Stimulated activated effector memory CD8-positive, alpha-beta T cell treated with anti-CD3 and anti-CD28 coated beads, Interleukin-12 subunit alpha, Interleukin-12 subunit beta, amount 100 ng/mL, for 72 hours (primary cell): ENCODE measurements around the gene PFKFB4.
"Not testable (repeated sequence)": the region's sequence is repeated elsewhere in the genome, so short reads cannot be mapped to it uniquely, and the experiment has no call there.

ENCODE experiments used
- ATAC-seq: fragments of 150-1000 bp; cut with Tn5 transposase; 2 replicates; pipeline ENCODE4 v1.10.0; 2021
- DNase-seq, 2 donors: peaks; one replicate each; pipeline ENCODE4 v3.0.0; 2021 to 2022; ENCODE audit warnings: low spot score in 2 of 2
- H3K27ac Mint-ChIP-seq: one replicate; pipeline ENCODE4 v1.8.0; 2022; ENCODE audit warnings: mild to moderate bottlenecking, mixed read lengths
- H3K36me3 Mint-ChIP-seq: one replicate; pipeline ENCODE4 v1.8.0; 2022; ENCODE audit warnings: mild to moderate bottlenecking, mixed read lengths
- H3K4me1 Mint-ChIP-seq: one replicate; pipeline ENCODE4 v1.8.0; 2022; ENCODE audit warnings: mixed read lengths
- H3K4me3 Mint-ChIP-seq: one replicate; pipeline ENCODE4 v1.8.0; 2022; ENCODE audit warnings: mild to moderate bottlenecking, mixed read lengths
- H3K9me3 Mint-ChIP-seq: one replicate; pipeline ENCODE4 v1.8.0; 2022; ENCODE audit warnings: mixed read lengths

Gene PFKFB4

DNA sequence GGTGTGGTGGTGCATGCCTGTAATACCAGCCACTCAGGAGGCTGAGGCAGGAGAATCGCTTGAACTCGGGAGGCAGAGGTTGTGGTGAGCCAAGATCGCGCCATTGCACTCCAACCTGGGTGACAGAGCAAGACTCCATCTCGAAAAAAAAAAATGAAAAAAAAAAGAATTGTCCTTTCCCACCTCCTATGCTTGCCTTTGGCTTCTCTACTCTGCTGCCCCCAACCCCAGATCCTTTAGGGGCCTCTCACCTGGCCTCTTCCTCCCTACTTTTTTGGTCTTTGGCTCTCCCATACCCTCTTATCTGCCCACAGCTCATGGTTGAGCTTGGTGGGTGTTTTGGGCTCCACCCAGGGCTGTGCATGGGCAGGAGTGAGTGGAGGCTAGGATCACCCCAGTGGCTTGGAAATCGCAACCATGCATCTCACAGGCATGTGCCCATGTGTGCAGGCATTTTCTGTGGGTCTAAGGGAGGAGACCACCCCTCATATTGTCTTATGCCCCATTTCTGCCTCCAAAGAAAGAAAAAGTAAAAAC lies 50.6 kb downstream of the PFKFB4 start:
- Mint-ChIP-seq H3K4me3 (no peak overlapping the region), H3K27ac (no peak overlapping the region), H3K36me3 (peaks cover 47% of the 10 kb centered on the region), H3K4me1 (peaks cover 57% of the 10 kb centered on the region), H3K9me3 (no peaks in the 10 kb centered on the region)
- DNase-seq (no peak), ATAC-seq (no peak)

GRCh38 chr3:48505146-48505545 lies 51.5 kb downstream of the PFKFB4 start:
- H3K36me3 Mint-ChIP-seq = peaks cover 46% of the 10 kb centered on the region
- ATAC-seq = no peak
- no peaks in the 10 kb centered on the region for H3K9me3 Mint-ChIP-seq
- DNase-seq = no peak
- H3K4me3 Mint-ChIP-seq = peak overlapping the region; percentile 77
- H3K4me1 Mint-ChIP-seq = peaks cover 63% of the 10 kb centered on the region
- H3K27ac Mint-ChIP-seq = peak overlapping the region; percentile 91

DNA sequence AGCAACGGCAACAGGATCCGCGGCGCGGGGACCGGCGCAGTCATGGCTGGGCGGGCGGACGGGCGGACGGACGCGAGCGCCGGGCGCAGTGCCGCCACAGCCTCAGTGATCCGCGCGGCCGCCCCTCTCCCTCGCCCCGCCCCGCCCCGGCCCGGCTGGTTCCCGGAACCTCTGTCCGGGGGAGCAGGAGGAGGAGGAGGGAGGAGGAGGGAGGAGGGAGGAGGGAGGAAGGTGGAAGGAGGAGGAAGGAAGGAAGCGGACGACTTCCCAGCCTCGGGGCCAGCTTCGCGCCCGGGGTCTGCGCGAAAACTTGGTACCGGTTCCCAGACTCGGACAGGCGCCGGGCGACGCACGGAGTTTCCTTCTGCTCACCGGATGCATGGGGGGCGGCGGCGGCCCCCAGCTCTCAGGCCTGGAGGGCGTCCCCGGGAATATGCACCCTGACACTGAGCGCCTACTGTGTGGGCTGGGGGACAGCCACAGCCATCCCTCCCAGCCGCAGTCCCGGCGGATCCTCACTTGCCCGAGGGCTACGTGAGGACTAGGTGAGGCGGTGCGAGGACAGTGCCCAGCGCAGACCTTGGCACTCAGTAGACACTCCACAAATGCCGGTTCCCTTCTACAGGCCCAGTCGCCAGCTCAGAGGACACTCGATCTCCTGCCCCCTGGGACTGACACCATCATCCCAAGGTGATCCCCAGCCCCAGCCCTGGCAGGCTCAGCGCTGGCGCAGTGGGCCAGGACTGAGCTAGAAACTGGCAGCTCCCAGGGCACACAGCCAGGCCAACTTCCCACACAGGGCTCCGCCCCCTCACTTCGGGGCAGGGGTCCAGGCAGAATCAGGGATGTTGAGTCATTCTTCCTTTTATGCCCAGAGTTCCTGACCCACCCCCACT lies 52.3 kb downstream of the PFKFB4 start, which contains the start of gene SHISA5:
SHISA5 (minus strand) TSS at position 124 of the 896 bp plus-strand sequence; CDS start at position 44, 80 bp downstream.
- Mint-ChIP-seq H3K4me3 (peak within 1 kb of the TSS; percentile 77), H3K36me3 (peaks cover 50% of the 10 kb centered on the region), H3K4me1 (peaks cover 63% of the 10 kb centered on the region), H3K9me3 (no peaks in the 10 kb centered on the region), H3K27ac (peak within 1 kb of the TSS; percentile 91)
- peak; percentile 68 for ATAC-seq
- DNase-seq = peak; percentile 46 to 73

GRCh38 chr3:48503401-48504050 lies 53.1 kb downstream of the PFKFB4 start:
- DNase-seq = no peak
- Mint-ChIP-seq H3K27ac (peak overlapping the region; percentile 91), H3K4me1 (peaks cover 63% of the 10 kb centered on the region), H3K9me3 (no peaks in the 10 kb centered on the region), H3K4me3 (peak overlapping the region; percentile 77), H3K36me3 (peaks cover 56% of the 10 kb centered on the region)
- no peak for ATAC-seq

DNA sequence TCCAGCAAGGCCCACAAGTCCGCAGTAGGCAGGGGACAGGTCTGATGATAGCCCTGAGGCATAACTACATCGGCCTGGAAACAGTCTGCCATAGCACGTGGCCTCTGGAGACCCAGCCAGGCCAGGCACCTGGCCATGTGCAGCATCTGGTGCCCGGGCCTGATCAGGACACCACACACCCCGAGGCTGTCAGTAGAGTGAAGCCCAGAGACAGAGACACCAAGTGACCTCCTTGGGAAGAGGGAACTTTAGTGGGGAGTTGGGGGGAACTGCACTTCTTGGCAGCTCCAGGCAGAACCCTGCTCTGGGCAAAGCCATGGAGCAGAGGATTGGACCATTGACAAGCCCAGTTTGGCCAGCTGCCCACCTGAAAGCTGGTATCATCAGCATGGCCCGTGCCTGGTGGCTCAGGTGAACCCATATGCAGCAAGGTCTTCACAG lies 53.9 kb downstream of the PFKFB4 start:
- Mint-ChIP-seq H3K4me1 (peaks cover 60% of the 10 kb centered on the region), H3K36me3 (peaks cover 60% of the 10 kb centered on the region), H3K4me3 (peak overlapping the region; percentile 77), H3K9me3 (no peaks in the 10 kb centered on the region), H3K27ac (peak overlapping the region; percentile 91)
- DNase-seq (no peak), ATAC-seq (no peak)

DNA sequence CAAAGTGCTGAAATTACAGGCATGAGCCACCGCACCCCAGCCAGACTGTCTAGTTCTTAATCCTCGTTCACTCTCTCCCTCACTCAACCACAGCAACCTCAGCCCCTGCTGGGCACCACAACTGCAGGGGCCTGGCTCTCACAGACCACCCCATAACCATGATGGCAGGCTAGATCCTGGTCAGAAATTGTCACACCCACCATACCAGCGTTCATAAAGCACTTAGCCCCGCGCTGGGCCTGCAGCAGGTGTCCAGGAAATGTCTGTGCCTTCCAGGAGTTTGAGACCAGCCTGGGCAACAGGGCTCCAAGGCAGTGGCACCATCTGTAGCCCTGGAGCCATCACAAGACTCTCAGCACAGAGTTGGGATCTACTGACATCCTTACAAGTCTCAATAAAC lies 54.5 kb downstream of the PFKFB4 start:
- Mint-ChIP-seq H3K4me3 (peak overlapping the region; percentile 77), H3K27ac (peak overlapping the region; percentile 91), H3K36me3 (peaks cover 63% of the 10 kb centered on the region), H3K9me3 (no peaks in the 10 kb centered on the region), H3K4me1 (peaks cover 54% of the 10 kb centered on the region)
- DNase-seq (no peak), ATAC-seq (no peak)

- H3K9me3 Mint-ChIP-seq = no peaks in the 10 kb centered on the region
Measured at GRCh38 chr3:48501196-48501595, 55.4 kb downstream of the PFKFB4 start.

DNA sequence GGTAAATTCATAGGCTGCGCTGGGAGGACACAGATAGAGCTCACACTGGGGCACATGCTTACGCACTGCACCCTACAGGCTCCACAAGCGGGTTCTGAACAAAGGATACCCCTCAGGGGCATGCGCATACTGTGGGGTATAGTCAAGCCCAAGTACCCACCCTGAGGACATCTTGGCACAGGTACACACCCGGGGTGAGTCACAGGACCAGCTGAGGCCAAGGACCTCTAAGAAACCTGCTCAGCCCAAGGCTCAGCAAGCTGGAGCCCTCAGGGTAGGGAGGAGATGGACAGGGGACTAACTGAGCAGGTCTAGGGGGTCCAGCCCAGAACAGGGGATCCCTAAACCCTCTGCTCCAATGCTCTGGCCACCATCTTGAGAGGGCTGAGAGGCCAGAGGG lies 55.9 kb downstream of the PFKFB4 start:
- no peaks in the 10 kb centered on the region for H3K9me3 Mint-ChIP-seq
- DNase-seq (no peak), ATAC-seq (no peak)
- H3K4me1 Mint-ChIP-seq = peaks cover 42% of the 10 kb centered on the region
- H3K4me3 Mint-ChIP-seq = no peak overlapping the region
- peak overlapping the region; percentile 91 for H3K27ac Mint-ChIP-seq
- H3K36me3 Mint-ChIP-seq = peaks cover 78% of the 10 kb centered on the region

More at GRCh38 chr3:48501196-48501595, 55.4 kb downstream of the PFKFB4 start:
- Mint-ChIP-seq H3K4me1 (peaks cover 47% of the 10 kb centered on the region), H3K27ac (peak overlapping the region; percentile 91), H3K4me3 (no peak overlapping the region), H3K36me3 (peaks cover 72% of the 10 kb centered on the region)
- ATAC-seq (no peak), DNase-seq (no peak)

DNA sequence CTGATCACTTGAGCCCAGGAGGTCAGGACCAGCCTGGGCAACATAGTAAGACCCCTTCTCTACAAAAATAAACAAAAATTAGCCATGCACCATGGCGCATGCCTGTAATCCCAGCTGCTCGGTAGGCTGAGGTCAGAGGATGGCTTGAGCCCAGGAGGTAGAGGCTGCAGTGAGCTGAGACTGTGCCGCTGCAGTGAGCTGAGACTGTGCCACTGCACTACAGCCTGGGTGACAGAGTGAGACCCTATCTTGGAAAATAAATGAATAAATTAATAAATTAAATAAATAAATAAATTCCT lies 63.5 kb downstream of the PFKFB4 start:
- Mint-ChIP-seq H3K27ac (no peak overlapping the region), H3K4me3 (no peak overlapping the region), H3K36me3 (peaks cover 47% of the 10 kb centered on the region), H3K9me3 (no peaks in the 10 kb centered on the region), H3K4me1 (no peaks in the 10 kb centered on the region)
- ATAC-seq (no peak), DNase-seq (no peak)

DNA sequence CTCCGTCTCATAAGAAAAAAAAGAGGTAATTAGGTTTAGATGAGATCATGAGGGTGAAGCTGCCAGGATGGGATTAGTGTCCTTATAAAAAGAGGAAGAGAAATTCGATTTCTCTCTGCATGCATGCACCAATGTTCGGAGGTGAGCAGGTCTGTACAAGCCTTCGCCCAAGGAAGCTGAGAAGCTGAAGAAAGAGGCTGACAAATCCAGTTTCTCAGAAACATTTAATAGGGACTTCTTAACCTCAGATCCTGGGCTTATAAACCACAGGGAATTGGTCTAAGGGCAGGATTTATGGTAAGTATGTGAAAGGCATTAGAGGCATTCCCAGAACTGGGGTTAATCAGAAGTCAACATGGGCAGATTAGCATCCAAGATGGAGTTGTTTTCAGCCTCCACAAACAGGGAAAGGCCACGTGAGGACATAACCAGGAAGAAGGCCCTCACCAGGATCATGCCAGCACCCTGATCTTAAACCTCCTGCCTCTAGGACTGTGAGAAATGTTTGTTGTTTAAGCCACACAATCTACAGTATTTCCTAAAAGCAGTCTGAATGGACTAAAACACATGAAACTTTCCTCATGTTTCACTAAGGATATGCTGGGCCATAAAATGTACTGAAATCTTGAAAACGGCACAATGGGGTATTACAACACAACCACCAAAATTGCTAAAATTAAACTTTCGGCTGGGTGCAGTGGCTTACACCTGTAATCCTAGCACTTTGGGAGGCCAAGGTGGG lies 64.0 kb downstream of the PFKFB4 start:
- H3K27ac Mint-ChIP-seq = no peak overlapping the region
- H3K4me1 Mint-ChIP-seq = no peaks in the 10 kb centered on the region
- DNase-seq = no peak
- ATAC-seq = no peak
- peaks cover 41% of the 10 kb centered on the region for H3K36me3 Mint-ChIP-seq
- no peak overlapping the region for H3K4me3 Mint-ChIP-seq
- H3K9me3 Mint-ChIP-seq = no peaks in the 10 kb centered on the region

- no peak for ATAC-seq
- Mint-ChIP-seq H3K9me3 (no peaks in the 10 kb centered on the region), H3K4me3 (no peak overlapping the region), H3K4me1 (no peaks in the 10 kb centered on the region), H3K36me3 (no peaks in the 10 kb centered on the region), H3K27ac (no peak overlapping the region)
- DNase-seq = no peak
Measured at GRCh38 chr3:48486952-48487351, 69.7 kb downstream of the PFKFB4 start.

DNA sequence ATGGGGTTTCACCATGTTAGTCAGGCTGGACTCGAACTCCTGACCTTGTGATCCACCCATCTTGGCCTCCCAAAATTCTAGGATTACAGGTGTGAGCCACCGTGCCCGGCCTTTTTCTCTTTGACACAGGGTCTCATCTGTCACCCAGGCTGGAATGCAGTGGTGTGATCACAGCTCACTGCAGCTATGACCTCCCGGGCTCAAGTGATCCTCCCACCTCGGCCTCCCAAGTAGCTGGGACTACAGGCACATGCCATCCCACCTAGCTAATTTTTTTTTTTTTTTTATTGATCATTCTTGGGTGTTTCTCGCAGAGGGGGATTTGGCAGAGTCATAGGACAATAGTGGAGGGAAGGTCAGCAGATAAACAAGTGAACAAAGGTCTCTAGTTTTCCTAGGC lies 73.8 kb downstream of the PFKFB4 start:
- not testable (repeated sequence) for H3K27ac Mint-ChIP-seq, ATAC-seq, DNase-seq, H3K4me3 Mint-ChIP-seq, H3K9me3 Mint-ChIP-seq
- peaks cover 17% of the 10 kb centered on the region for H3K4me1 Mint-ChIP-seq
- peaks cover 14% of the 10 kb centered on the region for H3K36me3 Mint-ChIP-seq

DNA sequence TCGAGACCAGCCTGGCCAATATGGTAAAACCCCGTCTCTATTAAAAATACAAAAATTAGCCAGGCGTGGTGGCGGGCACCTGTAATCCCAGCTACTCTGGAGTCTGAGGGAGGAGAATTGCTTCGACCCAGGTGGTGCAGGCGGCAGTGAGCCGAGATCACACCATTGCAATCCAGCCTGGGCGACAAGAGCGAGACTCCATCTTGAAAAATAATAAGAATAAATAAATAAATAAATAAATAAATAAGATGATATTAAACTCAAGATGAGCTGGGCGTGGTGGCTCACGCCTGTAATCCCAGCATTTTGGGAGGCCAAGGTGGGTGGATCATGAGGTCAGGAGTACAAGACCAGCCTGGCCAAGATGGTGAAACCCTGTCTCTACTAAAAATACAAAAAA lies 75.7 kb downstream of the PFKFB4 start:
- H3K4me1 Mint-ChIP-seq = peaks cover 27% of the 10 kb centered on the region

GRCh38 chr3:48478626-48479555 lies 77.7 kb downstream of the PFKFB4 start:
- H3K4me3 Mint-ChIP-seq = peak overlapping the region; percentile 77
- DNase-seq = peak in 1 of 2 donors; percentile 81
- peak; percentile 83 for ATAC-seq
- H3K36me3 Mint-ChIP-seq = peaks cover 20% of the 10 kb centered on the region
- H3K4me1 Mint-ChIP-seq = peaks cover 38% of the 10 kb centered on the region
- no peaks in the 10 kb centered on the region for H3K9me3 Mint-ChIP-seq
- H3K27ac Mint-ChIP-seq = peak overlapping the region; percentile 97

More for the DNA sequence above, 75.7 kb downstream of the PFKFB4 start:
- not testable (repeated sequence) for H3K27ac Mint-ChIP-seq, H3K4me3 Mint-ChIP-seq, H3K9me3 Mint-ChIP-seq, DNase-seq, ATAC-seq
- H3K36me3 Mint-ChIP-seq = peaks cover 14% of the 10 kb centered on the region
